Activated T-helper 1 cell treated with anti-CD3 and anti-CD28 coated beads, Interleukin-12 subunit alpha, Interleukin-12 subunit beta, Interleukin-2, Interleukin-4 antibody, amounts not matched to agents 30 ng/mL and 10 ng/mL and 1 ng/mL, durations not matched to agents 14 hours and 24 hours and 36 hours (primary cell): ENCODE measurements around the gene EPB41L1. TPM values are rescaled to one million over a fixed set of nuclear protein-coding genes. Genes with fewer than 3 reads are reported as not detected.

Source experiments
- DNase-seq: peaks from one replicate; pipeline ENCODE4 v3.0.0; 2021; ENCODE audit warnings: low spot score
- H3K27ac Mint-ChIP-seq: one replicate; pipeline ENCODE4 v1.8.0; 2021; ENCODE audit warnings: mild to moderate bottlenecking, mixed read lengths
- H3K27me3 Mint-ChIP-seq: one replicate; pipeline ENCODE4 v1.8.0; 2022; ENCODE audit warnings: mild to moderate bottlenecking, moderate library complexity, mixed read lengths; ENCODE audit not compliant: insufficient read depth
- H3K36me3 Mint-ChIP-seq: one replicate; pipeline ENCODE4 v1.8.0; 2021; ENCODE audit warnings: low read depth, mixed read lengths
- H3K4me1 Mint-ChIP-seq: one replicate; pipeline ENCODE4 v1.8.0; 2021; ENCODE audit warnings: low read depth, mixed read lengths
- H3K4me3 Mint-ChIP-seq: one replicate; pipeline ENCODE4 v1.8.0; 2021; ENCODE audit warnings: mild to moderate bottlenecking, moderate library complexity, mixed read lengths
- H3K9me3 Mint-ChIP-seq: one replicate; pipeline ENCODE4 v1.8.0; 2021; ENCODE audit warnings: mixed read lengths
- intact Hi-C: fragments of 100-400 bp; cut with micrococcal nuclease; formaldehyde crosslinking; loops from one replicate; pipeline ENCODE4 v1.15.1; 2024
- total RNA-seq: library from RNA; stranded (reverse); gene quantifications from 2 replicates; pipeline ENCODE4 v1.2.3, GENCODE V29; 2022

EPB41L1 gene
- total RNA-seq, 1 donor from 2014 or later = 0.23 TPM

GRCh38 chr20:36235892-36236785 is 81.6 kb downstream of the EPB41L1 start, which contains the start of gene AAR2:
TSS of gene AAR2 (plus strand) at chr20:36236478. CDS start at chr20:36239869, 3,391 bp downstream.
- no peaks in the 10 kb centered on the region for H3K9me3 Mint-ChIP-seq
- peak within 1 kb of the TSS; percentile 88 for H3K4me3 Mint-ChIP-seq
- H3K27ac Mint-ChIP-seq = peak within 1 kb of the TSS; percentile 91
- no peaks in the 10 kb centered on the region for H3K27me3 Mint-ChIP-seq
- peaks cover 30% of the 10 kb centered on the region for H3K4me1 Mint-ChIP-seq
- intact Hi-C loops = loop anchor here (1.0 to 5.0 kb wide), 2 partner anchors 186 to 511 kb away; partner anchors contain the start of gene NDRG3
- DNase-seq = peak; percentile 76
- H3K36me3 Mint-ChIP-seq = peaks cover 17% of the 10 kb centered on the region

- Mint-ChIP-seq H3K9me3 (no peaks in the 10 kb centered on the region), H3K27ac (peak overlapping the region; percentile 91), H3K36me3 (peaks cover 17% of the 10 kb centered on the region), H3K27me3 (no peaks in the 10 kb centered on the region), H3K4me1 (peaks cover 30% of the 10 kb centered on the region), H3K4me3 (peak overlapping the region; percentile 88)
- DNase-seq = no peak
- intact Hi-C loops = loop anchor here (1.0 to 5.0 kb wide), 2 partner anchors 186 to 511 kb away; partner anchors contain the start of gene NDRG3
Measured at GRCh38 chr20:36236786-36237121, 82.2 kb downstream of the EPB41L1 start.

- no peak for DNase-seq
- H3K36me3 Mint-ChIP-seq = peaks cover 17% of the 10 kb centered on the region
- H3K27ac Mint-ChIP-seq = peak overlapping the region; percentile 91
- H3K4me1 Mint-ChIP-seq = peaks cover 28% of the 10 kb centered on the region
- peak overlapping the region; percentile 88 for H3K4me3 Mint-ChIP-seq
- intact Hi-C loops = loop anchor here (5.0 kb wide), 1 partner anchor 510 kb away; the partner anchor contains the start of gene NDRG3
- no peaks in the 10 kb centered on the region for H3K27me3 Mint-ChIP-seq
- H3K9me3 Mint-ChIP-seq = no peaks in the 10 kb centered on the region
Measured at GRCh38 chr20:36237477-36237876, 82.9 kb downstream of the EPB41L1 start.

GRCh38 chr20:36238153-36238552 is 83.6 kb downstream of the EPB41L1 start:
- DNase-seq = no peak
- intact Hi-C loops = loop anchor here (5.0 kb wide), 1 partner anchor 509 kb away; the partner anchor contains the start of gene NDRG3
- Mint-ChIP-seq H3K36me3 (peaks cover 17% of the 10 kb centered on the region), H3K27ac (no peak overlapping the region), H3K27me3 (no peaks in the 10 kb centered on the region), H3K4me3 (peak overlapping the region; percentile 66), H3K9me3 (no peaks in the 10 kb centered on the region), H3K4me1 (peaks cover 23% of the 10 kb centered on the region)

- Mint-ChIP-seq H3K27me3 (no peaks in the 10 kb centered on the region), H3K27ac (no peak overlapping the region), H3K36me3 (peaks cover 18% of the 10 kb centered on the region), H3K4me3 (peak overlapping the region; percentile 59), H3K9me3 (no peaks in the 10 kb centered on the region), H3K4me1 (peaks cover 23% of the 10 kb centered on the region)
- intact Hi-C loops = loop anchor here (5.0 kb wide), 1 partner anchor 509 kb away; the partner anchor contains the start of gene NDRG3
- no peak for DNase-seq
Measured at GRCh38 chr20:36238760-36239159, 84.2 kb downstream of the EPB41L1 start.

- no peak overlapping the region for H3K4me3 Mint-ChIP-seq
- DNase-seq = no peak
- H3K27me3 Mint-ChIP-seq = no peaks in the 10 kb centered on the region
- intact Hi-C loops = no loop called here
- H3K9me3 Mint-ChIP-seq = no peaks in the 10 kb centered on the region
- H3K36me3 Mint-ChIP-seq = peaks cover 27% of the 10 kb centered on the region
- no peak overlapping the region for H3K27ac Mint-ChIP-seq
- peaks cover 23% of the 10 kb centered on the region for H3K4me1 Mint-ChIP-seq
Measured at GRCh38 chr20:36240076-36240475, 85.5 kb downstream of the EPB41L1 start.

- intact Hi-C loops = no loop called here
- Mint-ChIP-seq H3K27ac (no peak overlapping the region), H3K4me1 (peaks cover 23% of the 10 kb centered on the region), H3K27me3 (no peaks in the 10 kb centered on the region), H3K9me3 (no peaks in the 10 kb centered on the region), H3K36me3 (peaks cover 35% of the 10 kb centered on the region), H3K4me3 (no peak overlapping the region)
- no peak for DNase-seq
Measured at GRCh38 chr20:36241678-36242077, 87.1 kb downstream of the EPB41L1 start.

- no peaks in the 10 kb centered on the region for H3K9me3 Mint-ChIP-seq
- no peak for DNase-seq
- H3K27ac Mint-ChIP-seq = no peak overlapping the region
- H3K36me3 Mint-ChIP-seq = peaks cover 41% of the 10 kb centered on the region
- H3K27me3 Mint-ChIP-seq = no peaks in the 10 kb centered on the region
- no peak overlapping the region for H3K4me3 Mint-ChIP-seq
- H3K4me1 Mint-ChIP-seq = peaks cover 6% of the 10 kb centered on the region
- intact Hi-C loops = no loop called here
Measured at GRCh38 chr20:36243726-36244125, 89.2 kb downstream of the EPB41L1 start.

- Mint-ChIP-seq H3K9me3 (no peaks in the 10 kb centered on the region), H3K4me1 (peaks cover 5% of the 10 kb centered on the region), H3K4me3 (no peak overlapping the region), H3K27me3 (no peaks in the 10 kb centered on the region), H3K36me3 (peaks cover 38% of the 10 kb centered on the region), H3K27ac (no peak overlapping the region)
- DNase-seq = no peak
- intact Hi-C loops = no loop called here
Measured at GRCh38 chr20:36246401-36246800, 91.9 kb downstream of the EPB41L1 start.

GRCh38 chr20:36248836-36249235 is 94.3 kb downstream of the EPB41L1 start:
- intact Hi-C loops = no loop called here
- no peaks in the 10 kb centered on the region for H3K9me3 Mint-ChIP-seq
- no peak overlapping the region for H3K4me3 Mint-ChIP-seq
- H3K27ac Mint-ChIP-seq = no peak overlapping the region
- no peak for DNase-seq
- H3K36me3 Mint-ChIP-seq = peaks cover 38% of the 10 kb centered on the region
- peaks cover 9% of the 10 kb centered on the region for H3K4me1 Mint-ChIP-seq
- H3K27me3 Mint-ChIP-seq = no peaks in the 10 kb centered on the region

GRCh38 chr20:36249450-36249849 is 94.9 kb downstream of the EPB41L1 start:
- no peak for DNase-seq
- H3K36me3 Mint-ChIP-seq = peaks cover 36% of the 10 kb centered on the region
- H3K9me3 Mint-ChIP-seq = no peaks in the 10 kb centered on the region
- no peak overlapping the region for H3K27ac Mint-ChIP-seq
- H3K27me3 Mint-ChIP-seq = no peaks in the 10 kb centered on the region
- H3K4me1 Mint-ChIP-seq = peaks cover 9% of the 10 kb centered on the region
- no peak overlapping the region for H3K4me3 Mint-ChIP-seq
- intact Hi-C loops = no loop called here

GRCh38 chr20:36251426-36251825 is 96.9 kb downstream of the EPB41L1 start:
- H3K27ac Mint-ChIP-seq = no peak overlapping the region
- intact Hi-C loops = no loop called here
- no peak overlapping the region for H3K4me3 Mint-ChIP-seq
- no peak for DNase-seq
- no peaks in the 10 kb centered on the region for H3K27me3 Mint-ChIP-seq
- H3K4me1 Mint-ChIP-seq = peaks cover 9% of the 10 kb centered on the region
- peaks cover 29% of the 10 kb centered on the region for H3K36me3 Mint-ChIP-seq
- H3K9me3 Mint-ChIP-seq = no peaks in the 10 kb centered on the region

- peaks cover 26% of the 10 kb centered on the region for H3K36me3 Mint-ChIP-seq
- no peak for DNase-seq
- no peaks in the 10 kb centered on the region for H3K9me3 Mint-ChIP-seq
- intact Hi-C loops = no loop called here
- H3K27ac Mint-ChIP-seq = no peak overlapping the region
- no peak overlapping the region for H3K4me3 Mint-ChIP-seq
- H3K27me3 Mint-ChIP-seq = no peaks in the 10 kb centered on the region
- H3K4me1 Mint-ChIP-seq = peaks cover 9% of the 10 kb centered on the region
Measured at GRCh38 chr20:36252511-36252910, 98.0 kb downstream of the EPB41L1 start.
